ENCODE results near the gene E4F1.
"Not testable (repeated sequence)": the region's sequence is repeated elsewhere in the genome, so short reads cannot be mapped to it uniquely, and the experiment has no call there.

The E4F1 gene

DNA sequence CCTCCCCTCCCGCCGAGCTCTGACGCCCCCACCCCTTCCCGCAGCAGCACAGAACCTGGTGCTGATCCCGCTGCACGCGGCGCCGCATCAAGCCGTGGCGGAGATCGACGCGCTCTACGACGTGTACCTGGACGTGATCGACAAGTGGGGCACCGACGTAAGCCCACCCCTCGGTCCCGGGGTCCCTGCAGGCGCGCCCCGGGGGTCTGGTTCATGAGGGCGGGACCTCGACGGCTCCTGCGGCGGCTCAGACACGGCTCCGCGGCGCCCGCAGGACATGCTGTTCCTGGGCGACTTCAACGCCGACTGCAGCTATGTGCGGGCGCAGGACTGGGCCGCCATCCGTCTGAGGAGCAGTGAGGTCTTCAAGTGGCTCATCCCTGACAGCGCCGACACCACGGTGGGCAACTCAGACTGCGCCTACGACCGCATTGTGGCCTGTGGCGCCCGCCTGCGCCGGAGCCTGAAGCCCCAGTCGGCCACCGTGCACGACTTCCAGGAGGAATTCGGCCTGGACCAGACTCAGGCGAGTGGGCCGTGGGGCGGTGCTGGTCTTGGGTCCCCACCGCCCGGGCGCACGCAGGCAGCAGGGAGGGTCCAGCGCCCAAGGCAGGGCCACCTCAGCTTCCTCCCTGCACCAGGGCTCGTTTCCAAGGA, 14.2 kb downstream of the E4F1 start:
- no peaks in the 10 kb centered on the region for H3K9me2 ChIP-seq (replicated peaks; ENCODE audit: control insufficient read depth, low read length)
- H4K20me1 ChIP-seq (ENCODE audit: control insufficient read depth, insufficient read depth, low read depth, low read length), result no peaks in the 10 kb centered on the region
- TF ChIP-seq, protein P1, sequence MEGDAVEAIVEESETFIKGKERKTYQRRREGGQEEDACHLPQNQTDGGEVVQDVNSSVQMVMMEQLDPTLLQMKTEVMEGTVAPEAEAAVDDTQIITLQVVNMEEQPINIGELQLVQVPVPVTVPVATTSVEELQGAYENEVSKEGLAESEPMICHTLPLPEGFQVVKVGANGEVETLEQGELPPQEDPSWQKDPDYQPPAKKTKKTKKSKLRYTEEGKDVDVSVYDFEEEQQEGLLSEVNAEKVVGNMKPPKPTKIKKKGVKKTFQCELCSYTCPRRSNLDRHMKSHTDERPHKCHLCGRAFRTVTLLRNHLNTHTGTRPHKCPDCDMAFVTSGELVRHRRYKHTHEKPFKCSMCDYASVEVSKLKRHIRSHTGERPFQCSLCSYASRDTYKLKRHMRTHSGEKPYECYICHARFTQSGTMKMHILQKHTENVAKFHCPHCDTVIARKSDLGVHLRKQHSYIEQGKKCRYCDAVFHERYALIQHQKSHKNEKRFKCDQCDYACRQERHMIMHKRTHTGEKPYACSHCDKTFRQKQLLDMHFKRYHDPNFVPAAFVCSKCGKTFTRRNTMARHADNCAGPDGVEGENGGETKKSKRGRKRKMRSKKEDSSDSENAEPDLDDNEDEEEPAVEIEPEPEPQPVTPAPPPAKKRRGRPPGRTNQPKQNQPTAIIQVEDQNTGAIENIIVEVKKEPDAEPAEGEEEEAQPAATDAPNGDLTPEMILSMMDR (IDR thresholded peaks at IDR 0.05; ENCODE audit: low read depth, low read length, poor library complexity, severe bottlenecking), result no peak
- no peaks in the 10 kb centered on the region for H3K79me2 ChIP-seq (ENCODE audit: control insufficient read depth, low read length)
- no peak overlapping the region for H3K4me2 ChIP-seq (ENCODE audit: low read length)
- H3K27me3 ChIP-seq (ENCODE audit: control insufficient read depth, low read length), result no peaks in the 10 kb centered on the region
- peaks cover 14% of the 10 kb centered on the region; the same call in 1 of the 2 replicates for H3F3A ChIP-seq (ENCODE audit: control insufficient read depth, insufficient read depth)
- H3K4me1 ChIP-seq (ENCODE audit: control insufficient read depth, low read length), result no peaks in the 10 kb centered on the region
- no peak overlapping the region for H3K4me3 ChIP-seq (ENCODE audit: low read length)
- no peak overlapping the region for H3K27ac ChIP-seq (ENCODE audit: low read depth, low read length)
- no peaks in the 10 kb centered on the region for H3K9me3 ChIP-seq (ENCODE audit: control insufficient read depth, insufficient read depth, low read length)
- H3K36me3 ChIP-seq (ENCODE audit: control insufficient read depth, low read length), result peaks cover 48% of the 10 kb centered on the region

- Histone ChIP-seq H3K27ac (ENCODE audit: low read depth, low read length) (no peak overlapping the region), H3K4me2 (ENCODE audit: low read length) (no peak overlapping the region), H3K4me3 (ENCODE audit: low read length) (no peak overlapping the region), H3K36me3 (ENCODE audit: control insufficient read depth, low read length) (peaks cover 48% of the 10 kb centered on the region), H3K27me3 (ENCODE audit: control insufficient read depth, low read length) (no peaks in the 10 kb centered on the region), H3K79me2 (ENCODE audit: control insufficient read depth, low read length) (no peaks in the 10 kb centered on the region), H3K9me3 (ENCODE audit: control insufficient read depth, insufficient read depth, low read length) (no peaks in the 10 kb centered on the region), H4K20me1 (ENCODE audit: control insufficient read depth, insufficient read depth, low read depth, low read length) (no peaks in the 10 kb centered on the region), H3F3A (ENCODE audit: control insufficient read depth, insufficient read depth) (peaks cover 15% of the 10 kb centered on the region; the same call in 1 of the 2 replicates), H3K9me2 (replicated peaks; ENCODE audit: control insufficient read depth, low read length) (no peaks in the 10 kb centered on the region), H3K4me1 (ENCODE audit: control insufficient read depth, low read length) (no peaks in the 10 kb centered on the region)
- no peak for TF ChIP-seq EZH2phosphoT487 (IDR thresholded peaks at IDR 0.05; ENCODE audit: borderline replicate concordance, low read length)
- TF ChIP-seq, protein P1 (IDR thresholded peaks at IDR 0.05; ENCODE audit: low read depth, low read length, poor library complexity, severe bottlenecking), result no peak
These were observed 14.9 kb downstream of the E4F1 start for GRCh38 chr16:2238150-2238837.

GRCh38 chr16:2238838-2239675, 15.7 kb downstream of the E4F1 start:
- Histone ChIP-seq H4K20me1 (ENCODE audit: control insufficient read depth, insufficient read depth, low read depth, low read length) (no peaks in the 10 kb centered on the region), H3K27ac (ENCODE audit: low read depth, low read length) (no peak overlapping the region), H3K4me1 (ENCODE audit: control insufficient read depth, low read length) (no peaks in the 10 kb centered on the region), H3K9me3 (ENCODE audit: control insufficient read depth, insufficient read depth, low read length) (no peaks in the 10 kb centered on the region), H3K4me2 (ENCODE audit: low read length) (no peak overlapping the region), H3K4me3 (ENCODE audit: low read length) (no peak overlapping the region), H3K9me2 (replicated peaks; ENCODE audit: control insufficient read depth, low read length) (no peaks in the 10 kb centered on the region), H3F3A (ENCODE audit: control insufficient read depth, insufficient read depth) (peaks cover 15% of the 10 kb centered on the region; the same call in 1 of the 2 replicates), H3K27me3 (ENCODE audit: control insufficient read depth, low read length) (no peaks in the 10 kb centered on the region), H3K36me3 (ENCODE audit: control insufficient read depth, low read length) (peaks cover 49% of the 10 kb centered on the region), H3K79me2 (ENCODE audit: control insufficient read depth, low read length) (no peaks in the 10 kb centered on the region)
- no peak for TF ChIP-seq EZH2phosphoT487 (IDR thresholded peaks at IDR 0.05; ENCODE audit: borderline replicate concordance, low read length)
- TF ChIP-seq, protein P1 (IDR thresholded peaks at IDR 0.05; ENCODE audit: low read depth, low read length, poor library complexity, severe bottlenecking), result no peak

DNA sequence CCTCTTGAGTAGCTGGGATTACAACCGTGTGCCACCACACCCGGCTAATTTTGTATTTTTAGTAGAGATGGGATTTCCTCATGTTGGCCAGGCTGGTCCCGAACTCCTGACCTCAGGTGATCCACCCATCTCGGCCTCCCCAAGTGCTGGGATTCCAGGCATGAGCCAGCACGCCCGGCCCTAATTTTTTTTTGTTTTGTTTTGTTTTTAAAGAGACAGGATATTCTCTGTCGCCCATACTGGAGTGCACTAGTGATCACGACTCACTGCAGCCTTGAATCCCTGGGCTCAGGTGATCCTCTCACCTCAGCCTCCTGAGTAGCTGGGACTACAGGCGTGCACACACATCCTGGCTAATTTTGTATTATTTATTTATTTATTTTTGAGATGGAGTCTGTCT, 16.9 kb downstream of the E4F1 start:
- H3K36me3 ChIP-seq (ENCODE audit: control insufficient read depth, low read length), result peaks cover 51% of the 10 kb centered on the region
- H3K4me1 ChIP-seq (ENCODE audit: control insufficient read depth, low read length); H4K20me1 ChIP-seq (ENCODE audit: control insufficient read depth, insufficient read depth, low read depth, low read length): not testable (repeated sequence)

More for the DNA sequence above, 16.9 kb downstream of the E4F1 start:
- H3F3A ChIP-seq (ENCODE audit: control insufficient read depth, insufficient read depth), result peaks cover 15% of the 10 kb centered on the region; the same call in 1 of the 2 replicates
- not testable (repeated sequence) for H3K9me2 ChIP-seq (replicated peaks; ENCODE audit: control insufficient read depth, low read length); H3K4me3 ChIP-seq (ENCODE audit: low read length); H3K27me3 ChIP-seq (ENCODE audit: control insufficient read depth, low read length); H3K4me2 ChIP-seq (ENCODE audit: low read length); H3K27ac ChIP-seq (ENCODE audit: low read depth, low read length); H3K79me2 ChIP-seq (ENCODE audit: control insufficient read depth, low read length); H3K9me3 ChIP-seq (ENCODE audit: control insufficient read depth, insufficient read depth, low read length)
